H9 (cell line): ENCODE results near the gene FNDC1. TPM values are rescaled to one million over a fixed set of nuclear protein-coding genes. Genes with fewer than 3 reads are reported as not detected.

Experiments
- DNase-seq: peaks from one replicate; pipeline ENCODE4 v3.0.0-alpha.2; 2017
- H2AFZ ChIP-seq: one replicate; pipeline ENCODE4 v1.6.1; 2013; ENCODE audit warnings: mild to moderate bottlenecking, low read length, control low read depth, moderate library complexity
- H2AK5ac ChIP-seq: 2 replicates; pipeline ENCODE4 v1.6.1; 2013; ENCODE audit warnings: low read length, control low read depth, mixed read lengths; ENCODE audit not compliant: insufficient read length
- H2BK120ac ChIP-seq: one replicate; pipeline ENCODE4 v1.6.1; 2013; ENCODE audit warnings: low read depth, mild to moderate bottlenecking, low read length, control low read depth, inconsistent platforms; ENCODE audit not compliant: poor library complexity, severe bottlenecking
- H2BK12ac ChIP-seq: 2 replicates; pipeline ENCODE4 v1.6.1; 2013; ENCODE audit warnings: low read length, control low read depth, mixed read lengths, low read depth; ENCODE audit not compliant: insufficient read length
- H2BK15ac ChIP-seq: 2 replicates; pipeline ENCODE4 v1.6.1; 2013; ENCODE audit warnings: low read depth, low read length, control low read depth
- H2BK20ac ChIP-seq: one replicate; pipeline ENCODE4 v1.6.1; 2013; ENCODE audit warnings: low read depth, mild to moderate bottlenecking, low read length, control low read depth, inconsistent platforms; ENCODE audit not compliant: poor library complexity, severe bottlenecking
- H2BK5ac ChIP-seq: 2 replicates; pipeline ENCODE4 v1.6.1; 2013; ENCODE audit warnings: low read length, control low read depth, mixed read lengths; ENCODE audit not compliant: insufficient read length
- H3K14ac ChIP-seq: 2 replicates; pipeline ENCODE4 v1.6.1; 2013; ENCODE audit warnings: low read length, control low read depth; ENCODE audit not compliant: insufficient read depth
- H3K18ac ChIP-seq: 2 replicates; pipeline ENCODE4 v1.6.1; 2013; ENCODE audit warnings: low read depth, mild to moderate bottlenecking, mixed read lengths, low read length, control low read depth; ENCODE audit not compliant: insufficient read length
- H3K23ac ChIP-seq: 2 replicates; pipeline ENCODE4 v1.6.1; 2013; ENCODE audit warnings: low read length, control low read depth, mixed read lengths, low read depth; ENCODE audit not compliant: insufficient read length
- H3K23me2 ChIP-seq: 2 replicates; pipeline ENCODE4 v1.6.1; 2013; ENCODE audit warnings: low read depth, mild to moderate bottlenecking, mixed read lengths, low read length, control low read depth; ENCODE audit not compliant: insufficient read length, poor library complexity, severe bottlenecking
- H3K27ac ChIP-seq: 2 replicates; pipeline ENCODE4 v1.5.1; 2013; ENCODE audit warnings: low read length, control low read depth, mixed read lengths, low read depth; ENCODE audit not compliant: insufficient read length
- H3K27me3 ChIP-seq: 2 replicates; pipeline ENCODE4 v1.6.1; 2013; ENCODE audit warnings: low read length, control low read depth, inconsistent platforms; ENCODE audit not compliant: insufficient read depth
- H3K4ac ChIP-seq: 2 replicates; pipeline ENCODE4 v1.6.1; 2013; ENCODE audit warnings: low read depth, mild to moderate bottlenecking, control low read depth, inconsistent platforms, low read length, moderate library complexity
- H3K4me1 ChIP-seq: 2 replicates; pipeline ENCODE4 v1.6.1; 2013; ENCODE audit warnings: low read length, control low read depth, inconsistent platforms; ENCODE audit not compliant: insufficient read depth
- H3K4me2 ChIP-seq: 2 replicates; pipeline ENCODE4 v1.6.1; 2013; ENCODE audit warnings: low read length, control low read depth, mixed read lengths; ENCODE audit not compliant: insufficient read length, insufficient read depth
- H3K56ac ChIP-seq: 2 replicates; pipeline ENCODE4 v1.6.1; 2013; ENCODE audit warnings: low read depth, mild to moderate bottlenecking, mixed read lengths, low read length, control low read depth; ENCODE audit not compliant: insufficient read length
- H3K79me1 ChIP-seq: 2 replicates; pipeline ENCODE4 v1.6.1; 2013; ENCODE audit warnings: low read depth, mild to moderate bottlenecking, moderate library complexity, low read length, control low read depth, inconsistent platforms; ENCODE audit not compliant: insufficient read depth, poor library complexity, severe bottlenecking
- H3K79me2 ChIP-seq: 2 replicates; pipeline ENCODE4 v1.6.1; 2013; ENCODE audit warnings: low read length, control low read depth, inconsistent platforms; ENCODE audit not compliant: insufficient read depth
- H3K9ac ChIP-seq: 2 replicates; pipeline ENCODE4 v1.6.1; 2013; ENCODE audit warnings: low read length, control low read depth, mixed read lengths; ENCODE audit not compliant: insufficient read length; ENCODE audit errors: extremely low read depth
- H3K9me3 ChIP-seq: one replicate; pipeline ENCODE4 v1.6.1; 2013; ENCODE audit warnings: low read depth, low read length, inconsistent platforms; ENCODE audit not compliant: control insufficient read depth
- H3T11ph ChIP-seq: one replicate; pipeline ENCODE4 v1.6.1; 2013; ENCODE audit warnings: mild to moderate bottlenecking, low read length, control low read depth, inconsistent platforms
- H4K20me1 ChIP-seq: one replicate; pipeline ENCODE4 v1.6.1; 2013; ENCODE audit not compliant: control insufficient read depth, insufficient read length, insufficient read depth
- H4K5ac ChIP-seq: 2 replicates; pipeline ENCODE4 v1.6.1; 2013; ENCODE audit warnings: low read depth, mild to moderate bottlenecking, mixed read lengths, low read length, control low read depth; ENCODE audit not compliant: insufficient read length
- H4K8ac ChIP-seq: replicated peaks from 2 replicates; pipeline ENCODE4 v1.6.1; 2013; ENCODE audit warnings: low read length, control low read depth, mixed read lengths, low read depth; ENCODE audit not compliant: insufficient read length
- H4K91ac ChIP-seq: 2 replicates; pipeline ENCODE4 v1.6.1; 2013; ENCODE audit warnings: low read depth, mild to moderate bottlenecking, moderate library complexity, mixed read lengths, low read length, control low read depth; ENCODE audit not compliant: insufficient read length
- H3K27ac Mint-ChIP-seq, 3 experiments: 2 replicates in 2 of 3; 3 replicates in 1 of 3; pipeline ENCODE4 v1.8.0; 2020 to 2021; ENCODE audit warnings: mixed read lengths in 3 of 3, mild to moderate bottlenecking in 1 of 3, moderate library complexity in 1 of 3
- H3K27me3 Mint-ChIP-seq: 2 replicates; pipeline ENCODE4 v1.8.0; 2021; ENCODE audit warnings: low read depth, mild to moderate bottlenecking, moderate library complexity, mixed read lengths
- H3K36me3 Mint-ChIP-seq, 3 experiments: 2 replicates in 2 of 3; 3 replicates in 1 of 3; pipeline ENCODE4 v1.8.0; 2020 to 2021; ENCODE audit warnings: low read depth in 3 of 3, mixed read lengths in 3 of 3; ENCODE audit not compliant: insufficient read depth in 1 of 3
- H3K4me1 Mint-ChIP-seq, 2 experiments: 2 replicates each; pipeline ENCODE4 v1.8.0; 2020; ENCODE audit warnings: mixed read lengths in 2 of 2
- H3K4me3 Mint-ChIP-seq, 2 experiments: 2 replicates in 1 of 2; 3 replicates in 1 of 2; pipeline ENCODE4 v1.8.0; 2020 to 2021; ENCODE audit warnings: mild to moderate bottlenecking in 2 of 2, mixed read lengths in 2 of 2, moderate library complexity in 1 of 2
- H3K9me3 Mint-ChIP-seq, 2 experiments: 2 replicates in 1 of 2; 3 replicates in 1 of 2; pipeline ENCODE4 v1.8.0; 2020; ENCODE audit warnings: mild to moderate bottlenecking in 2 of 2, mixed read lengths in 2 of 2, moderate library complexity in 1 of 2
- WGBS: extraction: QIAGEN DNeasy Blood & Tissue Kit; methylation state at CpG from one replicate; pipeline ENCODE4 v1.1.7; 2013; ENCODE audit warnings: missing lambda C conversion rate, low lambda C conversion rate, mixed read lengths; ENCODE audit not compliant: insufficient read length; ENCODE audit errors: extremely low coverage; 5-methylcytosine and 5-hydroxymethylcytosine counted together
- total RNA-seq: library from RNA; stranded (reverse); gene quantifications from 2 replicates; pipeline ENCODE4 v1.2.1, GENCODE V29; 2021
- TF ChIP-seq, protein P1 (sequence below): fragments of 200-600 bp; sonication (generic); conservative IDR thresholded peaks from 3 replicates; pipeline ENCODE4 v1.8.0; 2021; ENCODE audit warnings: antibody characterized with exemption, mild to moderate bottlenecking

The FNDC1 gene
- total RNA-seq, 1 experiment from 2014 or later, result 0.24 TPM

DNA sequence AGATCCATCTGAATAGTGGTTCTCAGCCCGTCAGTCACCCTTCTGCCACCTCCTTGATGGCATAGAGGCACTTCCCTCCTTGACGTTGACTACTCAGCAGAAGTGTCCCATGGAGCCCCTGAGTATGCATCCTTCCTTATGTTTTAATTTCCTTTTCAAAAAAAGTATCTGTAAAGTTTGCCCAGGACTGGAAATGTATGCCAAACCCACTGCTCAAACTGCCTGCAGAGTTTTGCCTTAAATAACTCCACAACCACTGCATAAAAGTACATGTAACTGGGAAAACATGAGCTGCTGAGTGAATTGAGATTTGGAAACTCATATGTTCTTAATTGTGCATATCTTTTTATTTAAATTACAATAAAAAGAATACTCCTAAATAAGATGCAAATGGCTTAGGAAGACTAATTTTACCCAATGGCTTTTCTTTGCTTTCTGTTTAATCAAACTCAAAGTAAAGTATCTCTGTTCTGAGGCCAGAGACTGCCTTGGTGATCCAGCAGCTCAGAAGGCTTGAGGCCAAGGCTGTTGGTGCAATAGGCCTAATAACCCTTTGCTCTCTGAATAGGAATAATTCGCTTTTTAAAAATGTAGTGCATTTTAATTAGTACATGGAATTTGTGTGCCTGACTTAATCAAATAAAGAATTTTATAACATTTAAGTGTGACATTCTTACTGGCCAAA, 90.4 kb downstream of the FNDC1 start:
- no peak overlapping the region for H4K91ac ChIP-seq
- Mint-ChIP-seq H3K9me3 (peaks cover 0 to 31% of the 10 kb centered on the region in 2 experiments; a peak in 2 of 5 replicates), H3K27ac (no peak overlapping the region), H3K4me1 (no peaks in the 10 kb centered on the region), H3K36me3 (no peaks in the 10 kb centered on the region; a peak in 1 of 7 replicates), H3K27me3 (peaks cover 10% of the 10 kb centered on the region), H3K4me3 (no peak overlapping the region)
- no peak overlapping the region for H2BK15ac ChIP-seq
- WGBS, result no CpG with 5 or more reads among the region's 3 CpGs
- H3K9ac ChIP-seq, result no peak overlapping the region
- H3K4ac ChIP-seq, result no peak overlapping the region
- H3K27ac ChIP-seq, result no peak overlapping the region
- no peak overlapping the region for H2BK12ac ChIP-seq
- no peak overlapping the region for H2BK20ac ChIP-seq
- H3K4me2 ChIP-seq, result no peak overlapping the region
- H3K23me2 ChIP-seq, result no peaks in the 10 kb centered on the region
- H3K56ac ChIP-seq, result no peak overlapping the region
- no peak overlapping the region for H2BK120ac ChIP-seq
- no peak overlapping the region for H3K14ac ChIP-seq
- H3K79me1 ChIP-seq, result no peaks in the 10 kb centered on the region
- no peak overlapping the region for H2AFZ ChIP-seq
- H4K20me1 ChIP-seq, result no peaks in the 10 kb centered on the region
- no peak overlapping the region for H2AK5ac ChIP-seq
- no peak overlapping the region for H4K5ac ChIP-seq
- DNase-seq, result no peak
- H3K27me3 ChIP-seq, result no peaks in the 10 kb centered on the region
- no peak overlapping the region for H3T11ph ChIP-seq
- H3K9me3 ChIP-seq, result no peaks in the 10 kb centered on the region
- H2BK5ac ChIP-seq, result no peak overlapping the region
- H4K8ac ChIP-seq, result no peak overlapping the region
- no peak overlapping the region for H3K23ac ChIP-seq
- no peaks in the 10 kb centered on the region for H3K4me1 ChIP-seq
- H3K79me2 ChIP-seq, result no peaks in the 10 kb centered on the region
- H3K18ac ChIP-seq, result no peak overlapping the region
- TF ChIP-seq, protein P1, sequence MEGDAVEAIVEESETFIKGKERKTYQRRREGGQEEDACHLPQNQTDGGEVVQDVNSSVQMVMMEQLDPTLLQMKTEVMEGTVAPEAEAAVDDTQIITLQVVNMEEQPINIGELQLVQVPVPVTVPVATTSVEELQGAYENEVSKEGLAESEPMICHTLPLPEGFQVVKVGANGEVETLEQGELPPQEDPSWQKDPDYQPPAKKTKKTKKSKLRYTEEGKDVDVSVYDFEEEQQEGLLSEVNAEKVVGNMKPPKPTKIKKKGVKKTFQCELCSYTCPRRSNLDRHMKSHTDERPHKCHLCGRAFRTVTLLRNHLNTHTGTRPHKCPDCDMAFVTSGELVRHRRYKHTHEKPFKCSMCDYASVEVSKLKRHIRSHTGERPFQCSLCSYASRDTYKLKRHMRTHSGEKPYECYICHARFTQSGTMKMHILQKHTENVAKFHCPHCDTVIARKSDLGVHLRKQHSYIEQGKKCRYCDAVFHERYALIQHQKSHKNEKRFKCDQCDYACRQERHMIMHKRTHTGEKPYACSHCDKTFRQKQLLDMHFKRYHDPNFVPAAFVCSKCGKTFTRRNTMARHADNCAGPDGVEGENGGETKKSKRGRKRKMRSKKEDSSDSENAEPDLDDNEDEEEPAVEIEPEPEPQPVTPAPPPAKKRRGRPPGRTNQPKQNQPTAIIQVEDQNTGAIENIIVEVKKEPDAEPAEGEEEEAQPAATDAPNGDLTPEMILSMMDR, result no peak
